Muscle of leg (tissue), 11 donors: ENCODE measurements around the gene PORCN. TPM values are rescaled to one million over a fixed set of nuclear protein-coding genes. Genes with fewer than 3 reads are reported as not detected.
A peak's percentile ranks its signal among the peaks of the same experiment; 100 is the strongest.
"Not testable (repeated sequence)": the region's sequence is repeated elsewhere in the genome, so short reads cannot be mapped to it uniquely, and the experiment has no call there.

Source experiments
- DNase-seq: peaks from one replicate; pipeline ENCODE4 v3.0.0; 2013
- H3K27ac ChIP-seq: one replicate; pipeline ENCODE4 v1.5.1; 2013; ENCODE audit warnings: mild to moderate bottlenecking, low read length, control low read depth
- H3K27me3 ChIP-seq: one replicate; pipeline ENCODE4 v1.6.1; 2013; ENCODE audit warnings: low read length; ENCODE audit not compliant: control insufficient read depth, insufficient read depth
- H3K36me3 ChIP-seq: one replicate; pipeline ENCODE4 v1.6.1; 2013; ENCODE audit warnings: low read length; ENCODE audit not compliant: control insufficient read depth, insufficient read depth
- H3K4me1 ChIP-seq: one replicate; pipeline ENCODE4 v1.6.1; 2013; ENCODE audit warnings: low read length; ENCODE audit not compliant: control insufficient read depth, insufficient read depth
- H3K4me3 ChIP-seq: one replicate; pipeline ENCODE4 v1.5.1; 2013; ENCODE audit warnings: low read length, control low read depth
- H3K9me3 ChIP-seq: replicated peaks from 2 replicates; pipeline ENCODE4 v1.6.1; 2013; ENCODE audit warnings: low read depth, low read length; ENCODE audit not compliant: control insufficient read depth
- WGBS: methylation state at CpG from one replicate; pipeline ENCODE4 v1.1.5; 2013; ENCODE audit warnings: missing lambda C conversion rate; ENCODE audit not compliant: insufficient coverage; 5-methylcytosine and 5-hydroxymethylcytosine counted together
- polyA plus RNA-seq, 8 donors: library from polyadenylated mRNA; unstranded; fragments of 120-200 nt; gene quantifications; one replicate each; pipeline versions ENCODE4 v1.2.1 to v1.2.3, GENCODE V29; 2013; ENCODE audit warnings: inconsistent platforms in 1 of 8, low replicate concordance in 1 of 8; ENCODE audit not compliant: insufficient read length in 8 of 8, insufficient read depth in 1 of 8
- total RNA-seq: library from RNA; stranded (reverse); fragments of 120-200 nt; gene quantifications from one replicate; pipeline ENCODE4 v1.2.4, GENCODE V29; 2013

PORCN gene
- total and polyA plus RNA-seq, 9 donors = 2.6 to 4.7 (median 3.6) TPM

DNA sequence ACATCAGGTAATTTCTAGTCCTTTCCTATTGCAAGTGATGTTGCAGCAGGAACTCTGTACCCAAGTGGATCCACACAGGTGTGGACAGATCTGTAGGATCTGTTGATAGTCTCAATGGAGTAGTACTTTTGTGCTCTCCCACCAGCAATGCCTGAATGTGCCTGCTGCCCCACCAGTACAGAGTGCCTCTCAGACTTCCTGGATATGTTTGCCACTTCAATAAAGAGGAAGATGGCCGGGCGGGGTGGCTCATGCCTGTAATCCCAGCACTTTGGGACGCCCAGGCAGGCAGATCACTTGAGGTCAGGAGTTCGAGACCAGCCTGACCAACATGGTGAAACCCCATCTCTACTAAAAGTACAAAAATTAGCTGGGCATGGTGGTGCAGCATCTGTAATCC, 10.7 kb downstream of the PORCN start:
- H3K27ac ChIP-seq, DNase-seq, H3K4me3 ChIP-seq, H3K9me3 ChIP-seq, H3K4me1 ChIP-seq, H3K36me3 ChIP-seq, H3K27me3 ChIP-seq: not testable (repeated sequence)
- WGBS = 80% methylated on average over 3 of the region's 4 CpGs

DNA sequence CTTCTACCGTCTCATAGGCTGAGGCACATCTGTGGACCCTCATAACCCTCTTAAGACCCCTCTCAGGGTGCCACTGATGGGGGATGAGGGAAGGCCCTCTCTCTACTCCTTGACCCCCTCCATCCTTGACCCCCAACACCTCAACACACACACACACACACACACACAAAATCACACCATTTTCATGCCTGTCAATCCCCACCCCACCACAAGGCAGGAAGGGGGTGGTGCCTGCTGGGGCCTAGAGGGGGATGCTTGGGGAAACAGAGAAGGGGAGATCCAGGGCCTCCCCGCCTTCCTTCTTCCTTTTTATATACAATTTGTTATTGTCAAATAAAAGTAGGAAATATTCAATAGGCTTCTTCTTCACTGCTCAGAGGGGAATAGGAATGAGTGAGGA, 11.7 kb downstream of the PORCN start:
- Histone ChIP-seq H3K4me1 (peaks cover 2% of the 10 kb centered on the region), H3K4me3 (no peak overlapping the region), H3K36me3 (no peaks in the 10 kb centered on the region), H3K27me3 (no peaks in the 10 kb centered on the region), H3K27ac (no peak overlapping the region), H3K9me3 (peaks cover 2% of the 10 kb centered on the region)
- no peak for DNase-seq
- WGBS = no CpG with 5 or more reads among the region's 2 CpGs

DNA sequence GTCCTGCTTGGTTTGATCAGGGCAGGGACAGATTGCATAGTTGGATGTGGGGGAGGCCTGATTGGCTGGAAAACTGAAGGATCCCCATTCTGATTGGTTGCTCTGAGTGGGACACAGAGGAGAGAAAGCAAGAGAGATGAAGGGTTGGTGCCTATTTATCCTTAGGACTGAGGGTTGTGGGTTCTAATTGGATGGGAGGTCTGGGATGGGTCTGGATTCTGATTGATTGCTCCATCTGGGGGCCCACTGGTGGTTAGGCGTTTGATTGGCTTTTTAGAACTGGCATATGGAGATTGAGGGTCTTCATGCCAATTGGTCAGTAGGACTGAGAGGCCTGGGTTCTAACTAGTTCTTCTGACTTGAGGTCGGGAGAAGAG, 12.2 kb downstream of the PORCN start:
- DNase-seq = no peak
- Histone ChIP-seq H3K36me3 (no peaks in the 10 kb centered on the region), H3K4me3 (peak overlapping the region; percentile 57), H3K9me3 (peaks cover 2% of the 10 kb centered on the region), H3K4me1 (peaks cover 2% of the 10 kb centered on the region), H3K27me3 (no peaks in the 10 kb centered on the region), H3K27ac (no peak overlapping the region)
- 43% methylated on average over 2 of the region's 2 CpGs for WGBS

DNA sequence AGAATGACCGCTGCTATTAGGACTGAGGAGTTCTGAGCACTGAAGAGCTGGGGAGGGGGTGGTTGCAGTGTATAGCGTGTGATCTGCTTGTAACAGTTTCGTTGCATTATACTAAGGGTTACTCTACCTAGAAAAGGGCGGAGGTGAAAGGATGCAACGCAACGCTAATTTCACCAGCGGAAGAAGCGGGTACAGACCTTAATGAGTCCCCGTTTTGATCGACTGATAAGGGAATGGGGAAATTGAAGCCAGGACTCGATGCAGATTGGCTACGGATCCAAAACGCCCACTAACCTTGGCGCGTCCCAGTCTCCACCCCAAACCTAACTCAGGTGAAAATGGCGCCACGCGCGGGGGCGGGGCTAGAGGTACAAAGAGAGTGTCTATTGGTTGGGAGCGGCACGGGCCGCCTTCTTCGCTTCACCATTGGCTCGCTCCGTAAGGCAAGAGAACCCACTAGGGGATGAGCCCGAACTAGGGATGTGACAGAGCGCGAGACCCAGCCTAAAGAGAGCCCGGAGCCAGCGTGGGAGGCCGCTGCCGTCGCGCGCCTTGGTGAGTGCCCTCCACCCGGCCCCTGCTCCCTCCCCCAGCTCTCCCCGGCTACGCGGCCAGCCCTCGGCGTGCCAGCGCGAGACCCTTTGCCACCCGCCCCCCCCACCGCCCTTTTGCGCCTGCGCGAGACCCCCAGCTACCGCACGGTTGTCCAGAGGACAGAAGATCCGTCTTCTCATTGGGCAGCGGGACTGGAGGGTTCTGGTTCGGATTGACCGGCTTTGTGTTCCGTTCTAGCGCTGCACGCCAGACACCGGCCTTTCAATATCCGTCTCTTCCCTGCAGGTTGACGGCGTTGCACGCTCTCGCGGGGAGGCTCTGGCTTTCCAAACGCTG, 12.8 kb downstream of the PORCN start, which contains the start of gene EBP:
Gene EBP (plus strand): TSS at position 456 of the 891 bp plus-strand sequence. CDS start 1,964 bp downstream, outside the sequence.
- peak; percentile 93 for DNase-seq
- Histone ChIP-seq H3K36me3 (no peaks in the 10 kb centered on the region), H3K4me1 (peaks cover 2% of the 10 kb centered on the region), H3K27ac (peak within 1 kb of the TSS; percentile 55), H3K9me3 (peaks cover 2% of the 10 kb centered on the region), H3K4me3 (peak within 1 kb of the TSS; percentile 57), H3K27me3 (no peaks in the 10 kb centered on the region)
- WGBS = 41% methylated on average over 60 of the region's 66 CpGs

DNA sequence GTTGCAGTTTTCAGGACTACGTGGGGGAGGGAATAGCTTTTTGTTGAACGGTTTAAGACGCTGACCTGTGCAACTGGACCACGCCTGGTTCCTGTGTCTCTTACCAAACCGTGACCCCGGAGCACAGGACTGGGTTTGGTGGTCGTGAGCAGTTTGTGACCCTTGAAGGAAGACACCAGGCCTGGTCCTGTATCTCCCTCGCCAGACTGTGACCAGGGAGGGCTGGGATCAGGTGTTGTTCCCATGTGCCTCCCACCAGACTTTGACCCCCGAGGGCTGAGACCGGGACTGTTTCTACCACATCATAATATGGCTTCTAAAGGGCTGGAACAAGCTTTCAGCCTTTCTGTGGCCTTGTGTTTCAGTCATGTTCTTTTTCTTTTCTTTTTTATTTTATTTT, 13.5 kb downstream of the PORCN start:
- peak overlapping the region; percentile 13 for H3K27ac ChIP-seq
- no peak for DNase-seq

DNA sequence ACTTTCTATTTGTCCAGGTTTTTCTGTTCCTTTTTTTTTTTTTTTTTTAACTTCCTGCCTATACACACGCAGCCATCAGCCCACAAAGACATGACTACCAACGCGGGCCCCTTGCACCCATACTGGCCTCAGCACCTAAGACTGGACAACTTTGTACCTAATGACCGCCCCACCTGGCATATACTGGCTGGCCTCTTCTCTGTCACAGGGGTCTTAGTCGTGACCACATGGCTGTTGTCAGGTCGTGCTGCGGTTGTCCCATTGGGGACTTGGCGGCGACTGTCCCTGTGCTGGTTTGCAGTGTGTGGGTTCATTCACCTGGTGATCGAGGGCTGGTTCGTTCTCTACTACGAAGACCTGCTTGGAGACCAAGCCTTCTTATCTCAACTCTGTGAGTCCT, 14.9 kb downstream of the PORCN start:
- H3K36me3 ChIP-seq = peaks cover 4% of the 10 kb centered on the region
- no peak overlapping the region for H3K4me3 ChIP-seq
- H3K9me3 ChIP-seq = peaks cover 2% of the 10 kb centered on the region
- no peak overlapping the region for H3K27ac ChIP-seq
- WGBS = 100% methylated on average over 3 of the region's 12 CpGs
- no peak for DNase-seq
- H3K27me3 ChIP-seq = no peaks in the 10 kb centered on the region
- H3K4me1 ChIP-seq = peaks cover 2% of the 10 kb centered on the region

More for the DNA sequence above, 13.5 kb downstream of the PORCN start:
- no peaks in the 10 kb centered on the region for H3K36me3 ChIP-seq
- H3K27me3 ChIP-seq = no peaks in the 10 kb centered on the region
- H3K4me3 ChIP-seq = peak overlapping the region; percentile 57
- H3K4me1 ChIP-seq = peaks cover 2% of the 10 kb centered on the region
- H3K9me3 ChIP-seq = peaks cover 2% of the 10 kb centered on the region
- WGBS = 54% methylated on average over 7 of the region's 10 CpGs

DNA sequence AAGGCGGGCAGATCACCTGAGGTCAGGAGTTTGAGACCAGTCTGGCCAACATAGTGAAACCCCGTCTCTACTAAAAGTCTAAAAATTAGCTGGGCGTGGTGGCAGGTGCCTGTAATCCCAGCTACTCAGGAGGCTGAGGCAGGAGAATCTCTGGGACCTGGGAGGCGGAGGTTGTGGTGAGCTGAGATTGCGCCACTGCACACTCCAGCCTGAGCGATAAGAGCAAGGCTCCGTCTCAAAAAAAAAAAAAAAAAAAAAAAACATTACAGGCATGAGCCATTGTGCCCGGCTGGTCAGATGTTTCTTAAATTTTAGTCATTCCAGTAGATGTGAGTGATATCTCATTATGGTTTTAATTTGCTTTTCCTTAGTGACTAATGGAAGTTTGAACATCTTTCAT, 17.1 kb downstream of the PORCN start:
- H3K27me3 ChIP-seq, H3K4me3 ChIP-seq, H3K36me3 ChIP-seq, H3K4me1 ChIP-seq, H3K9me3 ChIP-seq, H3K27ac ChIP-seq, DNase-seq: not testable (repeated sequence)
- WGBS = 77% methylated on average over 3 of the region's 8 CpGs

DNA sequence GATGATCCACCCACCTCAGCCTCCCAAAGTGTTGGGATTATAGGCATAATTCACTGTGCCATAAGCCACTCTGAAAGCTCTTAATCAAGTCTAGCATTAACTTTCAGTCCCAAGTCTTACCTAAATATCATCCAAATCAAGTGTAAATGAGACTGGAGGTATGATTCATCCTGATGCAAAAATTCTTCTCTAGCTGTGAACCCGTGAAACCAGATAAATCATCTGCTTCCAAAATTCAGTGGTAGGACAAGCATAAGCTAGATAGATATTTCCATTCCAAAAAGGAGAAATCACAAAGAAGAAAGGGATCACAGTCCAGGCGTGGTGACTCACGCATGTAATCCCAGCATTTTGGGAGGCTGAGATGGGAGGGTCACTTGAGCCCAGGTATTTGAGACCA, 21.9 kb downstream of the PORCN start:
- Histone ChIP-seq H3K4me3 (no peak overlapping the region), H3K9me3 (no peaks in the 10 kb centered on the region), H3K27ac (no peak overlapping the region), H3K4me1 (no peaks in the 10 kb centered on the region), H3K27me3 (no peaks in the 10 kb centered on the region), H3K36me3 (peaks cover 4% of the 10 kb centered on the region)
- WGBS = no CpG with 5 or more reads among the region's 3 CpGs
- no peak for DNase-seq

DNA sequence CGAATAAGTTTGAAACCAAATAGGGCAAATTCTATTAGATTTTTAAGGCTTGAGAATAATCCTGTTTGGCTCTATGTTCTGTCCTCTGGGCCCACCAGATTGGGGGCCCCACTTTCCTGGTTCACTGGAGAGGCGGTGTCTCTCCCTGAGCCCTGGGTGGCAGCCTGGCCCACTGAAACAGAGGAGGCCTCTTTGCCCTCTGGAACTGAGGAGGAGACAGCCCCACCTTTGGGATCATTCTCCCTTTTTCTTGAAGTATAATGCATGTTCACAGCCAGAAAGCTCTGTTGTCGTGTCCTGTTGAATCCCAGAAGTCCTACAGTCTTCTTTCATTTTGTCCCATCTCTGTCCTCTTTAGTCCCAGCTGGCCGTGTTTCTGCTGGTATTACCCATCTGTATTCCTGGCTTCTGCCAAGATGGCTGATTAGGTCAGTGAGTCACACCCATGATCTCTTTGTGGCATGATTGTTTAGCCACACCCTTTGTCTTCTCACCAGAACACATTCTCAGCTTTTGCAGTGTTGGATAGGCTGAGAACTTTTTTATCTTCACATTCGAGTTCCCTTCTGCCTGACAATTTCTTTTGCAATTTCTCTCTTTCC, 22.7 kb downstream of the PORCN start:
- H3K4me3 ChIP-seq = no peak overlapping the region
- peaks cover 4% of the 10 kb centered on the region for H3K36me3 ChIP-seq
- 63% methylated on average over 4 of the region's 5 CpGs for WGBS
- H3K4me1 ChIP-seq = no peaks in the 10 kb centered on the region
- no peaks in the 10 kb centered on the region for H3K27me3 ChIP-seq
- peaks cover under 1% of the 10 kb centered on the region for H3K9me3 ChIP-seq
- no peak overlapping the region for H3K27ac ChIP-seq
- DNase-seq = no peak

DNA sequence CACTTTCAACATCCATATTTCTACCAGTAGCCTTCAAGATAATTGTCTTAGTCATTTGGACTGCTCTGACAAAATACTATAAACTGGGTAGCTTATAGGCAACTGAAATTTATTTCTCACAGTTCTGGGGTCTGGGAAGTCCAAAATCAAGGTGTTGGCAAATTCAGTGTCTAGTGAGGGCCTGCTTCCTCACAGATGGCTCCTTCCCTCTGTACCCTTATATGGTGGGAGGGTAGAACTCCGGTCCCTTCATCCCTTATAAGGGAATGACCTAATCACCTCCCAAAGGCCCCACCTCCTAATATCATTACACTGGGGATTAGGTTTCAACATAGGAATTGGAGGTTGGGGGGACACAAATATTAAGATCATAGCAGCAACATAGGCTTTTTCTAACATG, 23.4 kb downstream of the PORCN start:
- WGBS = no CpG with 5 or more reads among the region's 1 CpG
- H3K4me3 ChIP-seq = no peak overlapping the region
- H3K36me3 ChIP-seq = peaks cover 4% of the 10 kb centered on the region
- peaks cover 2% of the 10 kb centered on the region for H3K9me3 ChIP-seq
- H3K27ac ChIP-seq = no peak overlapping the region
- H3K4me1 ChIP-seq = no peaks in the 10 kb centered on the region
- no peak for DNase-seq
- H3K27me3 ChIP-seq = no peaks in the 10 kb centered on the region
